ENCODE data around the gene C1QTNF6.

The C1QTNF6 gene

DNA sequence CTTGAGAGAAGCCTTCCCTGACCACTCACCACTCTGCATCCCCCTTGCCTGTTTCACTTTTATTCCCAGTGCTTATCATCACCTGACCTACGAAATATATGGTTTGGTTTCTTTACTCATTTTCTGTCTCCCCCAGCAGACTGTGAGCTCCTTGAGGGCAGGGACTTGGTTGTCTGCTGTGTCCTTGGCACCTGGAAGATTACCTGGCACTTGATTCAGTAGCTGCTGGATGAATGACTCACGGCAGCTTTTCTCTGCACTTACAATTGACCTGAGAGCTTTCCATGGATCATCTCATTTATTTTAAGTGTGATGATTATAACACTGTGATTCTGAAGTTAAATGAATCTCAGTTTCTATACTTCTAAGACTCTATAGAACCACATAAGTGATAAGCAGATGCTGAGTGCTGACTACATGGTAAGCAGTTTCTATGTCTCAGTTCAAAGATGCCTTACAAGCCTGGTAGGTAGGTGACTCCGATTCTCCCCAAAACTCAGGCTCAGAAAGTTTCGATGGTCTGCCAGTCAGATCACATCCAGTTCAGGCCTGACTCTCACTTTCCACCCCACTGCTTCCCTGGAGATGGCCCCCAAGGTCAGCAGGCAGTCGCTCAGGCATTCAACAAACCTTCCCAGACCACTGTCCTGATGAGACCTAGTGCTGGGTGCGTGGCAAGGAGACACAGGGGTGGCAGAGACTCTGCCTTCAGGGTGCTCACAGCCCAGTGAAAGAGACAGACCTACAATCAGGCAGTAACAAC lies 50.0 kb downstream of the C1QTNF6 start:
- no peak for DNase-seq

DNA sequence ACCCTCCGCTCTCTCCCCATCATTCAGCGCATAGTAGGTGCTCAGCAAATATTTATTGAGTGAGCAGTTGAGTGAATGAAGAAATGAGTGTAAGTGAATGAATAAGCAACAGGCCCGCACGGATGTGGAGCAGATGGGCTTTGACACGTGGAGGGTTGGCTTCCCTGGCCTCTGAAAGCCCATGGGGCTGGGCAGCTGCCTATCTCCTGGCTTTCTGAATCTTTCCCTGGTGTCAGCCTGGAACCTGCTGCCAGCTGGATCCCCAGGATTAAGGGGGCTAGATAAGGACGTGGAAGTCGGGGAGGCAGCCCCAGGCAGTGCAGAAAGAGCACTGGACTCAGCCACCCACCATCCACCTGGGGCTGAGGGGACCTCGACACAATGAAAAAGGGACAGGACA lies 50.9 kb downstream of the C1QTNF6 start:
- no peak for DNase-seq

DNA sequence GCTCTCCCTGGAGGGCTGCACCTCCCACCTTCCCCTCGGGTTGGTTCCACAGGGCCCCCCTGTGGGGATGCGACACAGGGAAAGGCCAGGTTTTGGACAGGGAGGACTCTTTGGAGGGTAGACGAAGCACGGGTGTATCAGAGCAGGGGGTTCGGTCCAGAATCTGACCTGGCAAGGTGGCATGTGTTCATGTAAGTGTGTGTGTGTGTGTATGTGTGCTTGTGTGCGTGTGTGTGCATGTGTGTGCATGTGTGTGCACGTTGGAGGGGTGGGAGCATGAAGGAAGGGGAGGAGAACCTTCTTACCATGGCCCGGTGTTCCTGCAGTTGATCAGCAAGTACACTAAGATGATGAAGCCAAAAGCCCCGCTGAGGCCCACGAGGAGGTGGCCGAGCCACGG lies 53.0 kb downstream of the C1QTNF6 start:
- no peak for DNase-seq

DNA sequence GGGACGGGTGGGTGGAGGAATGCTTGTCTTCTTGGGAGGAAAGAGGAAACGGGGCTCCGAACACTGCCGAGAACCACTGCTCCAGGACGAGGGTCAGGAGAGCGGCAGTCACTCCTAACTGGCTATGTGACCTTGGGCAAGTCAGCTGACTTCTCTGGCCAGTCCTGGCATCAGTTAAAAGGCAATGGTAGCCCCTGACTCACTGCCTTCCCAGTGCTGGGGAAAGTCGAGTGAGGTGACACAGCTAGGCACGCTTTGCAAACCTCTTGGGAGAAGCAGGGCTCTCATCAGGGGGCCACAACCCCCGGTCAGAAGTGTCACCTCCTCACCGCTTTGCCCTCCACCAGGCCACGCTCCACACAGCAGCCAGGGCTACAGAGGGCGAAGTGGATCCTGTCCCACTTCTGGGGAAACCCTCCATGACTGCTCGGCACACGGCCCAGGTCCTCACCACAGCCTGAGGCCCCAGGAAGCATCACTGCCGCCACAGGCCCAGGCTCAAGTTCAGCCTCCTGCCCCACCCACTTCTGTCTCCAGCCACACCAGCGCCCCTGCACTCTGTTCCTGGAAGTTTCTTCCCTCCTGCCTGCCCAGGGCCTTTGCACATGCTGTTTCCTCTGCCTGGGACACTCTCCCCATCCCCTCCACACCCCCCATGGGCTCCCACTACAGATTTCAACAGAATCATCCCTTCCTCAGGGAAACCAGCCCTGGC lies 54.6 kb downstream of the C1QTNF6 start:
- DNase-seq: no peak

DNA sequence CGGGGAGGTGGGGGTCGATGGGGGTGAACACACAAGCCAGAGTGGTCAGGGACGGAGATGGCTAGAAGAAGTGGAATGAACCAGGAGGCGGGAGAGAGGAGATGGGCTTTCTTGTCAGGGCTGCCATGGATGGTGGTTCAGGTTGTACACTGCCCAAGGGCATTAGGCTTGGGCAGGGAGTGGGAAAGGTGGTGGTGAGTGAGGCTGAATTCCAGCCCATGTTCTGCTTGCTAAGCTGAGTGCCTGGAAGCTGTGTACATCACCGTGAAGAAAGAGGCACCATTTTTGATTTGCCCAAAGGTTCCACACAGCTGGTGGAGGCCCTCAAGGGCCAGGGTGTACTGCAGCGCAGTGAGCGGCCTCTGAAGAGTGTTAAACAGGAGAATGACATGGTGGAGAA lies 55.3 kb downstream of the C1QTNF6 start:
- no peak for DNase-seq
